Suprapubic skin (tissue), 3 donors: ENCODE measurements around the gene UNC13D.

ENCODE experiments used
- CTCF ChIP-seq, 2 donors: fragments of 200-600 bp in 1 of 2; fragments of 450-650 bp in 1 of 2; sonication (generic) in 1 of 2; IDR thresholded peaks; one replicate each; pipeline ENCODE4 v1.5.1; 2016 to 2019; ENCODE audit warnings: antibody characterized with exemption in 2 of 2, mild to moderate bottlenecking in 1 of 2, moderate library complexity in 1 of 2
- POLR2A ChIP-seq, 2 donors: fragments of 450-650 bp; IDR thresholded peaks; one replicate each; pipeline ENCODE4 v1.6.1; 2017; ENCODE audit warnings: antibody characterized with exemption in 2 of 2, mild to moderate bottlenecking in 2 of 2, moderate library complexity in 2 of 2

GRCh38 chr17:75848523-75849278 is 4.5 kb upstream of the UNC13D start:
- no peak for TF ChIP-seq POLR2A (IDR thresholded peaks at IDR 0.05)
- TF ChIP-seq CTCF (IDR thresholded peaks at IDR 0.05) = peak; percentile 57 to 74
